ENCODE data around the gene STAB2.

DNA sequence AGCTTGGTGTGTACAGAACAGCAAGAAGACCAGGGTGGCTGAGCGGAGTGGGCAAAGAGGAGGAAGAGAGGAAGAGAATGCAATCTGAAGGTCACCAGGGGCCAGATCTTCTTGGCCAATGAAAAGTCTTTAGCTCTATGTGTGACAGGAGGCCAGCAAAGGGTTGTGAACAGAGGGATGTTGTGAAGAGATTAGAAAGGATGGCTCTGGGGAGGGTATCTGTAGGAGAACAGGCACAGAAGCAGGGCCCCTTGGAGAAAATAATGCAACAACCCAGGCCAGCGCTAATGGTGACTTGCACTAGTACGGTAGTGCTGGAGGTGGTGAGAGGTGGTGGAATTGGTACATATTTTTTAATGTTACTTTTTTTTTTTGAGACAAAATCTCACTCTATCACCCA, 156.7 kb downstream of the STAB2 start:
- TF ChIP-seq, protein P1, sequence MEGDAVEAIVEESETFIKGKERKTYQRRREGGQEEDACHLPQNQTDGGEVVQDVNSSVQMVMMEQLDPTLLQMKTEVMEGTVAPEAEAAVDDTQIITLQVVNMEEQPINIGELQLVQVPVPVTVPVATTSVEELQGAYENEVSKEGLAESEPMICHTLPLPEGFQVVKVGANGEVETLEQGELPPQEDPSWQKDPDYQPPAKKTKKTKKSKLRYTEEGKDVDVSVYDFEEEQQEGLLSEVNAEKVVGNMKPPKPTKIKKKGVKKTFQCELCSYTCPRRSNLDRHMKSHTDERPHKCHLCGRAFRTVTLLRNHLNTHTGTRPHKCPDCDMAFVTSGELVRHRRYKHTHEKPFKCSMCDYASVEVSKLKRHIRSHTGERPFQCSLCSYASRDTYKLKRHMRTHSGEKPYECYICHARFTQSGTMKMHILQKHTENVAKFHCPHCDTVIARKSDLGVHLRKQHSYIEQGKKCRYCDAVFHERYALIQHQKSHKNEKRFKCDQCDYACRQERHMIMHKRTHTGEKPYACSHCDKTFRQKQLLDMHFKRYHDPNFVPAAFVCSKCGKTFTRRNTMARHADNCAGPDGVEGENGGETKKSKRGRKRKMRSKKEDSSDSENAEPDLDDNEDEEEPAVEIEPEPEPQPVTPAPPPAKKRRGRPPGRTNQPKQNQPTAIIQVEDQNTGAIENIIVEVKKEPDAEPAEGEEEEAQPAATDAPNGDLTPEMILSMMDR (IDR thresholded peaks at IDR 0.05), result no peak
- no peak for TF ChIP-seq ZFX (IDR thresholded peaks at IDR 0.05; ENCODE audit: borderline replicate concordance)
